ENCODE results near the gene SLC2A1. TPM values are rescaled to one million over a fixed set of nuclear protein-coding genes. Genes with fewer than 3 reads are reported as not detected.
A peak's percentile ranks its signal among the peaks of the same experiment; 100 is the strongest.

The SLC2A1 gene
- total and polyA plus RNA-seq, 9 of the 15 experiments (the other 6 are each of a cell fraction or from before 2014, with no cell fraction given) = 12.6 to 153 (median 48.0) TPM

DNA sequence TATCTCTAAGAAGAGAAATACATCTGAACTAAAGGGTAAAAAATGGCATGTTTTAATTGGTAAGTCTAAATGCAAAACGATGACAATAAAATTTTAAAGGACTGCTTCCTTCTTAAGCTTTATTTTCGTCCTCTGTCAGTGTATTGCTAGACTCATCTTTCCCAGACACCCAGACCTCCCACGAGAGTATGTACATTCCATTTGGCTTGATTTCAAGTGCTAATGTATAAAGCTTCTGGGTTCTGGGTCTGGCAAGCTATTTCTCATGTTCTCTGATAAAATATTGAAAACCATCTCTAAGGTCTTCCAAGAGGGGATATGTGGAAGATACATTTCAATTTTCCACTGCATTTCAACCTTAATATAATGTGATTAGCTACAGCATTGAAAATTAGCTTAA lies 24.6 kb upstream of the SLC2A1 start (continued):
- TF ChIP-seq POU5F1 (IDR thresholded peaks at IDR 0.05; ENCODE audit: borderline replicate concordance, low read depth, low read length, partially characterized antibody) = no peak
- TF ChIP-seq NCOA4 (IDR thresholded peaks at IDR 0.05; ENCODE audit: partially characterized antibody) = no peak
- no peak for TF ChIP-seq XRCC5 (IDR thresholded peaks at IDR 0.05; ENCODE audit: low read depth, low read length)
- TF ChIP-seq, protein P1, sequence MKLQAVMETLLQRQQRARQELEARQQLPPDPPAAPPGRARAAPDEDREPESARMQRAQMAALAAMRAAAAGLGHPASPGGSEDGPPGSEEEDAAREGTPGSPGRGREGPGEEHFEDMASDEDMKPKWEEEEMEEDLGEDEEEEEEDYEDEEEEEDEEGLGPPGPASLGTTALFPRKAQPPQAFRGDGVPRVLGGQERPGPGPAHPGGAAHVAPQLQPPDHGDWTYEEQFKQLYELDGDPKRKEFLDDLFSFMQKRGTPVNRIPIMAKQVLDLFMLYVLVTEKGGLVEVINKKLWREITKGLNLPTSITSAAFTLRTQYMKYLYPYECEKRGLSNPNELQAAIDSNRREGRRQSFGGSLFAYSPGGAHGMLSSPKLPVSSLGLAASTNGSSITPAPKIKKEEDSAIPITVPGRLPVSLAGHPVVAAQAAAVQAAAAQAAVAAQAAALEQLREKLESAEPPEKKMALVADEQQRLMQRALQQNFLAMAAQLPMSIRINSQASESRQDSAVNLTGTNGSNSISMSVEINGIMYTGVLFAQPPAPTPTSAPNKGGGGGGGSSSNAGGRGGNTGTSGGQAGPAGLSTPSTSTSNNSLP (IDR thresholded peaks at IDR 0.05; ENCODE audit: borderline replicate concordance, low read depth, low read length) = no peak
- TF ChIP-seq, protein P2, sequence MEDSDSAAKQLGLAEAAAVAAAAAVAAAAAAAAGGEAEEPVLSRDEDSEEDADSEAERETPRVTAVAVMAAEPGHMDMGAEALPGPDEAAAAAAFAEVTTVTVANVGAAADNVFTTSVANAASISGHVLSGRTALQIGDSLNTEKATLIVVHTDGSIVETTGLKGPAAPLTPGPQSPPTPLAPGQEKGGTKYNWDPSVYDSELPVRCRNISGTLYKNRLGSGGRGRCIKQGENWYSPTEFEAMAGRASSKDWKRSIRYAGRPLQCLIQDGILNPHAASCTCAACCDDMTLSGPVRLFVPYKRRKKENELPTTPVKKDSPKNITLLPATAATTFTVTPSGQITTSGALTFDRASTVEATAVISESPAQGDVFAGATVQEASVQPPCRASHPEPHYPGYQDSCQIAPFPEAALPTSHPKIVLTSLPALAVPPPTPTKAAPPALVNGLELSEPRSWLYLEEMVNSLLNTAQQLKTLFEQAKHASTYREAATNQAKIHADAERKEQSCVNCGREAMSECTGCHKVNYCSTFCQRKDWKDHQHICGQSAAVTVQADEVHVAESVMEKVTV (CRISPR knock-in tag; IDR thresholded peaks at IDR 0.05) = no peak

DNA sequence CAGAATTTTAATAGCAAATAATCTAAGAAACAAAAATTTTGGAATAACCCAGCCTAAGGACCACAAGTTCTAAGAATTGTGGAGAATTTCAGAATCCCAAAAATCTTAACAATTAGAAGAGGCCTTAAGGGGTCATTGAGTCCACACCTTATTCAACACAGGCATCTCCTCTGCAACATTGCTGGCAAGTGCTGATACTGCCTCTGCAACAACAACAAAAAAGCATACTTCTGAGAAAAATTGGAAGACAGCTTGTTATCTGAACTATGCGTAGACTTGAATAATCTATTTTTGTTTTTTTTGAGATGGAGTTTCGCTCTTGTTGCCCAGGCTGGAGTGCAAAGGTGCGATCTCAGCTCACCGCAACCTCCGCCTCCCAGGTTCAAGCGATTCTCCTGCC lies 24.0 kb upstream of the SLC2A1 start:
- Histone ChIP-seq H3K4me2 (ENCODE audit: insufficient read depth, low read length) (no peak overlapping the region), H3K9me1 (ENCODE audit: control insufficient read depth, insufficient read depth, low read length) (no peaks in the 10 kb centered on the region), H3K27me3 (ENCODE audit: control insufficient read depth in 2 of 2, insufficient read depth in 2 of 2, low read length in 2 of 2) (no peaks in the 10 kb centered on the region), H3K36me3 (ENCODE audit: control insufficient read depth, insufficient read depth, low read length) (no peaks in the 10 kb centered on the region; the same call in 2 of the 3 replicates), H3K9ac (ENCODE audit: insufficient read depth in 1 of 2, low read depth in 2 of 2, low read length in 2 of 2) (no peak overlapping the region), H3K9me3 (replicated peaks; ENCODE audit: control insufficient read depth, insufficient read depth, low read depth, low read length) (no peaks in the 10 kb centered on the region), H4K20me1 (replicated peaks; ENCODE audit: control insufficient read depth, insufficient read depth, low read length) (no peaks in the 10 kb centered on the region), H3K4me1 (replicated peaks in 1 of 2; ENCODE audit: control insufficient read depth in 2 of 2, insufficient read depth in 2 of 2, low read length in 2 of 2) (peaks cover 18 to 25% of the 10 kb centered on the region in 2 experiments), H3K79me2 (ENCODE audit: control insufficient read depth, insufficient read depth, low read length) (no peaks in the 10 kb centered on the region), H2AFZ (ENCODE audit: low read depth, low read length) (no peak overlapping the region), H3K27ac (ENCODE audit: extremely low read depth, low read depth, low read length) (no peak overlapping the region), H3K4me3 (no peak overlapping the region)
- no TSS peak for BruUV-seq (replicated peaks)
- WGBS (ENCODE audit: insufficient coverage, low coverage, missing lambda C conversion rate) = 25% methylated on average over 4 of the region's 6 CpGs
- ATAC-seq = peak; percentile 38
- no peak for FAIRE-seq
- POLR2A ChIA-PET = interaction anchor here (0.7 to 2.4 kb wide), 6 partner anchors 9 to 83 kb away, joined by 3 to 8 read pairs (median 4); no protein-coding TSS in a partner anchor
- CTCF ChIA-PET (ENCODE audit: low intra/inter-chr PET ratio) = no interaction called here
- intact Hi-C loops (cut with micrococcal nuclease) (no loop called here), in situ Hi-C loops (cut with MboI) (no loop called here)
- peak in 1 of 4 experiments; percentile 43 for DNase-seq (ENCODE audit: extremely low read depth in 1 of 4, low spot score in 3 of 4)
- TF ChIP-seq TAF7 (tag; IDR thresholded peaks at IDR 0.05) = no peak
- TF ChIP-seq, protein P3, sequence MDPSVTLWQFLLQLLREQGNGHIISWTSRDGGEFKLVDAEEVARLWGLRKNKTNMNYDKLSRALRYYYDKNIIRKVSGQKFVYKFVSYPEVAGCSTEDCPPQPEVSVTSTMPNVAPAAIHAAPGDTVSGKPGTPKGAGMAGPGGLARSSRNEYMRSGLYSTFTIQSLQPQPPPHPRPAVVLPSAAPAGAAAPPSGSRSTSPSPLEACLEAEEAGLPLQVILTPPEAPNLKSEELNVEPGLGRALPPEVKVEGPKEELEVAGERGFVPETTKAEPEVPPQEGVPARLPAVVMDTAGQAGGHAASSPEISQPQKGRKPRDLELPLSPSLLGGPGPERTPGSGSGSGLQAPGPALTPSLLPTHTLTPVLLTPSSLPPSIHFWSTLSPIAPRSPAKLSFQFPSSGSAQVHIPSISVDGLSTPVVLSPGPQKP (CRISPR knock-in tag; IDR thresholded peaks at IDR 0.05) = no peak
- TF ChIP-seq, protein P4, sequence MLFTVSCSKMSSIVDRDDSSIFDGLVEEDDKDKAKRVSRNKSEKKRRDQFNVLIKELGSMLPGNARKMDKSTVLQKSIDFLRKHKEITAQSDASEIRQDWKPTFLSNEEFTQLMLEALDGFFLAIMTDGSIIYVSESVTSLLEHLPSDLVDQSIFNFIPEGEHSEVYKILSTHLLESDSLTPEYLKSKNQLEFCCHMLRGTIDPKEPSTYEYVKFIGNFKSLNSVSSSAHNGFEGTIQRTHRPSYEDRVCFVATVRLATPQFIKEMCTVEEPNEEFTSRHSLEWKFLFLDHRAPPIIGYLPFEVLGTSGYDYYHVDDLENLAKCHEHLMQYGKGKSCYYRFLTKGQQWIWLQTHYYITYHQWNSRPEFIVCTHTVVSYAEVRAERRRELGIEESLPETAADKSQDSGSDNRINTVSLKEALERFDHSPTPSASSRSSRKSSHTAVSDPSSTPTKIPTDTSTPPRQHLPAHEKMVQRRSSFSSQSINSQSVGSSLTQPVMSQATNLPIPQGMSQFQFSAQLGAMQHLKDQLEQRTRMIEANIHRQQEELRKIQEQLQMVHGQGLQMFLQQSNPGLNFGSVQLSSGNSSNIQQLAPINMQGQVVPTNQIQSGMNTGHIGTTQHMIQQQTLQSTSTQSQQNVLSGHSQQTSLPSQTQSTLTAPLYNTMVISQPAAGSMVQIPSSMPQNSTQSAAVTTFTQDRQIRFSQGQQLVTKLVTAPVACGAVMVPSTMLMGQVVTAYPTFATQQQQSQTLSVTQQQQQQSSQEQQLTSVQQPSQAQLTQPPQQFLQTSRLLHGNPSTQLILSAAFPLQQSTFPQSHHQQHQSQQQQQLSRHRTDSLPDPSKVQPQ (CRISPR knock-in tag; IDR thresholded peaks at IDR 0.05; ENCODE audit: borderline replicate concordance) = no peak
- TF ChIP-seq, protein P5, sequence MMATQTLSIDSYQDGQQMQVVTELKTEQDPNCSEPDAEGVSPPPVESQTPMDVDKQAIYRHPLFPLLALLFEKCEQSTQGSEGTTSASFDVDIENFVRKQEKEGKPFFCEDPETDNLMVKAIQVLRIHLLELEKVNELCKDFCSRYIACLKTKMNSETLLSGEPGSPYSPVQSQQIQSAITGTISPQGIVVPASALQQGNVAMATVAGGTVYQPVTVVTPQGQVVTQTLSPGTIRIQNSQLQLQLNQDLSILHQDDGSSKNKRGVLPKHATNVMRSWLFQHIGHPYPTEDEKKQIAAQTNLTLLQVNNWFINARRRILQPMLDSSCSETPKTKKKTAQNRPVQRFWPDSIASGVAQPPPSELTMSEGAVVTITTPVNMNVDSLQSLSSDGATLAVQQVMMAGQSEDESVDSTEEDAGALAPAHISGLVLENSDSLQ (IDR thresholded peaks at IDR 0.05) = no peak
- no peak for TF ChIP-seq NFXL1 (CRISPR knock-in tag; IDR thresholded peaks at IDR 0.05)
- TF ChIP-seq EP300 (IDR thresholded peaks at IDR 0.05; ENCODE audit: low read length) = peak; percentile 19; the same call in 1 of the 2 replicates
- TF ChIP-seq ZNF121 (CRISPR knock-in tag; conservative IDR thresholded peaks at IDR 0.05) = no peak
- TF ChIP-seq ARID1B (IDR thresholded peaks at IDR 0.05) = peak; percentile 77
